ENCODE results near the gene SMAGP.
A peak's percentile ranks its signal among the peaks of the same experiment; 100 is the strongest.
"Not testable (repeated sequence)": the region's sequence is repeated elsewhere in the genome, so short reads cannot be mapped to it uniquely, and the experiment has no call there.

Gene SMAGP

GRCh38 chr12:51222461-51222860 lies 47.8 kb downstream of the SMAGP start:
- DNase-seq = no peak

GRCh38 chr12:51219857-51220256 lies 50.4 kb downstream of the SMAGP start:
- not testable (repeated sequence) for DNase-seq

- DNase-seq = no peak
Measured at GRCh38 chr12:51219322-51219721, 50.9 kb downstream of the SMAGP start.

GRCh38 chr12:51218607-51219161 lies 51.5 kb downstream of the SMAGP start:
- DNase-seq = no peak

GRCh38 chr12:51217968-51218606 lies 52.1 kb downstream of the SMAGP start, which contains the start of gene POU6F1:
Gene POU6F1 (minus strand): TSS chr12:51218062. CDS start chr12:51206836, 11,226 bp downstream.
- peak; percentile 9 for DNase-seq

- no peak for DNase-seq
Measured at GRCh38 chr12:51217133-51217967, 52.9 kb downstream of the SMAGP start.

GRCh38 chr12:51216642-51217041 lies 53.6 kb downstream of the SMAGP start:
- no peak for DNase-seq

- DNase-seq = no peak
Measured at GRCh38 chr12:51214895-51215294, 55.3 kb downstream of the SMAGP start.

GRCh38 chr12:51210690-51211395 lies 59.4 kb downstream of the SMAGP start:
- no peak for DNase-seq

GRCh38 chr12:51209259-51209658 lies 61.0 kb downstream of the SMAGP start:
- no peak for DNase-seq

- DNase-seq = no peak
Measured at GRCh38 chr12:51208016-51208660, 62.1 kb downstream of the SMAGP start.

GRCh38 chr12:51205350-51205749 lies 64.9 kb downstream of the SMAGP start:
- DNase-seq = no peak

- DNase-seq = no peak
Measured at GRCh38 chr12:51202718-51203117, 67.5 kb downstream of the SMAGP start.

- no peak for DNase-seq
Measured at GRCh38 chr12:51200806-51201205, 69.4 kb downstream of the SMAGP start.

GRCh38 chr12:51200156-51200555 lies 70.1 kb downstream of the SMAGP start:
- no peak for DNase-seq

- DNase-seq = no peak
Measured at GRCh38 chr12:51199366-51199945, 70.8 kb downstream of the SMAGP start.

GRCh38 chr12:51198568-51199365 lies 71.4 kb downstream of the SMAGP start:
- no peak for DNase-seq

GRCh38 chr12:51197736-51198567 lies 72.3 kb downstream of the SMAGP start:
- no peak for DNase-seq

GRCh38 chr12:51196547-51196946 lies 73.7 kb downstream of the SMAGP start:
- no peak for DNase-seq

GRCh38 chr12:51195841-51196240 lies 74.4 kb downstream of the SMAGP start:
- no peak for DNase-seq
